Measurements from ENCODE around the gene RBM18. TPM values are rescaled to one million over a fixed set of nuclear protein-coding genes. Genes with fewer than 3 reads are reported as not detected.

RBM18 gene
- total and polyA plus RNA-seq, 2 donors (not counting 1 experiment from before 2014, with no cell fraction given), result 9.7 to 12.4 TPM

- no peaks in the 10 kb centered on the region for H3K79me2 ChIP-seq (ENCODE audit: control insufficient read depth, insufficient read depth, low read length)
- ATAC-seq (ENCODE audit: low read depth), result no peak
- intact Hi-C loops (cut with micrococcal nuclease), result no loop called here
- WGBS (ENCODE audit: insufficient coverage), result 94% methylated on average over 7 of the region's 16 CpGs
- no peak for DNase-seq
- no peak overlapping the region for H3K9ac ChIP-seq (ENCODE audit: low read length)
- CTCF ChIA-PET, result no interaction called here
- H3K4me2 ChIP-seq (replicated peaks; ENCODE audit: low read depth, low read length, poor library complexity, severe bottlenecking), result no peak overlapping the region
- TF ChIP-seq, protein P1, sequence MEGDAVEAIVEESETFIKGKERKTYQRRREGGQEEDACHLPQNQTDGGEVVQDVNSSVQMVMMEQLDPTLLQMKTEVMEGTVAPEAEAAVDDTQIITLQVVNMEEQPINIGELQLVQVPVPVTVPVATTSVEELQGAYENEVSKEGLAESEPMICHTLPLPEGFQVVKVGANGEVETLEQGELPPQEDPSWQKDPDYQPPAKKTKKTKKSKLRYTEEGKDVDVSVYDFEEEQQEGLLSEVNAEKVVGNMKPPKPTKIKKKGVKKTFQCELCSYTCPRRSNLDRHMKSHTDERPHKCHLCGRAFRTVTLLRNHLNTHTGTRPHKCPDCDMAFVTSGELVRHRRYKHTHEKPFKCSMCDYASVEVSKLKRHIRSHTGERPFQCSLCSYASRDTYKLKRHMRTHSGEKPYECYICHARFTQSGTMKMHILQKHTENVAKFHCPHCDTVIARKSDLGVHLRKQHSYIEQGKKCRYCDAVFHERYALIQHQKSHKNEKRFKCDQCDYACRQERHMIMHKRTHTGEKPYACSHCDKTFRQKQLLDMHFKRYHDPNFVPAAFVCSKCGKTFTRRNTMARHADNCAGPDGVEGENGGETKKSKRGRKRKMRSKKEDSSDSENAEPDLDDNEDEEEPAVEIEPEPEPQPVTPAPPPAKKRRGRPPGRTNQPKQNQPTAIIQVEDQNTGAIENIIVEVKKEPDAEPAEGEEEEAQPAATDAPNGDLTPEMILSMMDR (IDR thresholded peaks at IDR 0.05), result no peak
- TF ChIP-seq EZH2 (IDR thresholded peaks at IDR 0.05; ENCODE audit: borderline replicate concordance, insufficient read depth, low read depth, low read length, poor library complexity, severe bottlenecking), result no peak
- H3K9me3 Mint-ChIP-seq (ENCODE audit: insufficient read depth), result no peaks in the 10 kb centered on the region
- H3K4me3 ChIP-seq (ENCODE audit: control extremely low read depth in 1 of 5, extremely low read depth in 1 of 5, insufficient read depth in 1 of 5, low read depth in 2 of 5, low read length in 4 of 5), result no peak overlapping the region
- no peak overlapping the region for H2AFZ ChIP-seq (ENCODE audit: insufficient read depth, low read depth, low read length, poor library complexity, severe bottlenecking)
- H3K27ac Mint-ChIP-seq, result no peak overlapping the region
- peaks cover 0 to 7% (median 0%) of the 10 kb centered on the region in 4 experiments for H3K27me3 ChIP-seq (replicated peaks in 1 of 4; ENCODE audit: control extremely low read depth in 1 of 4, control insufficient read depth in 3 of 4, insufficient read depth in 4 of 4, low read length in 3 of 4)
- H3K4me1 ChIP-seq (ENCODE audit: control insufficient read depth in 2 of 2, insufficient read depth in 2 of 2, low read length in 2 of 2), result no peaks in the 10 kb centered on the region
- no peaks in the 10 kb centered on the region for H3K9me3 ChIP-seq (ENCODE audit: control extremely low read depth in 1 of 3, control insufficient read depth in 2 of 3, insufficient read depth in 1 of 3, low read length in 2 of 3)
- peaks cover 12% of the 10 kb centered on the region for H3K27me3 Mint-ChIP-seq
- H3K36me3 ChIP-seq (replicated peaks in 1 of 2; ENCODE audit: control extremely low read depth in 1 of 2, control insufficient read depth in 1 of 2, extremely low read depth in 1 of 2, insufficient read depth in 2 of 2, low read length in 1 of 2), result no peaks in the 10 kb centered on the region
- no peaks in the 10 kb centered on the region for H4K20me1 ChIP-seq (ENCODE audit: control insufficient read depth, insufficient read depth, low read length, poor library complexity, severe bottlenecking)
- no peaks in the 10 kb centered on the region for H3K4me1 Mint-ChIP-seq
- POLR2A ChIA-PET, result no interaction called here
- H3K4me3 Mint-ChIP-seq, result no peak overlapping the region
- no peak overlapping the region for H3K27ac ChIP-seq (ENCODE audit: low read length in 2 of 2)
Measured at GRCh38 chr9:122192914-122193525, 71.6 kb downstream of the RBM18 start.

- CTCF ChIA-PET, result no interaction called here
- H3K4me1 ChIP-seq (ENCODE audit: control insufficient read depth in 2 of 2, insufficient read depth in 2 of 2, low read length in 2 of 2), result no peaks in the 10 kb centered on the region
- no peak overlapping the region for H3K4me3 ChIP-seq (ENCODE audit: control extremely low read depth in 1 of 5, extremely low read depth in 1 of 5, insufficient read depth in 1 of 5, low read depth in 2 of 5, low read length in 4 of 5)
- H3K79me2 ChIP-seq (ENCODE audit: control insufficient read depth, insufficient read depth, low read length), result no peaks in the 10 kb centered on the region
- no peaks in the 10 kb centered on the region for H4K20me1 ChIP-seq (ENCODE audit: control insufficient read depth, insufficient read depth, low read length, poor library complexity, severe bottlenecking)
- POLR2A ChIA-PET, result no interaction called here
- Mint-ChIP-seq H3K4me1 (no peaks in the 10 kb centered on the region), H3K9me3 (ENCODE audit: insufficient read depth) (no peaks in the 10 kb centered on the region), H3K27ac (no peak overlapping the region), H3K27me3 (peaks cover 8% of the 10 kb centered on the region), H3K4me3 (no peak overlapping the region)
- no peak for DNase-seq
- TF ChIP-seq, protein P1 (IDR thresholded peaks at IDR 0.05), result no peak
- no peak for TF ChIP-seq EZH2 (IDR thresholded peaks at IDR 0.05; ENCODE audit: borderline replicate concordance, insufficient read depth, low read depth, low read length, poor library complexity, severe bottlenecking)
- H3K9me3 ChIP-seq (ENCODE audit: control extremely low read depth in 1 of 3, control insufficient read depth in 2 of 3, insufficient read depth in 1 of 3, low read length in 2 of 3), result no peaks in the 10 kb centered on the region
- no peak overlapping the region for H2AFZ ChIP-seq (ENCODE audit: insufficient read depth, low read depth, low read length, poor library complexity, severe bottlenecking)
- H3K27me3 ChIP-seq (replicated peaks in 1 of 4; ENCODE audit: control extremely low read depth in 1 of 4, control insufficient read depth in 3 of 4, insufficient read depth in 4 of 4, low read length in 3 of 4), result peaks cover 0 to 4% (median 0%) of the 10 kb centered on the region in 4 experiments
- H3K36me3 ChIP-seq (replicated peaks in 1 of 2; ENCODE audit: control extremely low read depth in 1 of 2, control insufficient read depth in 1 of 2, extremely low read depth in 1 of 2, insufficient read depth in 2 of 2, low read length in 1 of 2), result no peaks in the 10 kb centered on the region
- no peak overlapping the region for H3K9ac ChIP-seq (ENCODE audit: low read length)
- H3K27ac ChIP-seq (ENCODE audit: low read length in 2 of 2), result no peak overlapping the region
- intact Hi-C loops (cut with micrococcal nuclease), result no loop called here
- H3K4me2 ChIP-seq (replicated peaks; ENCODE audit: low read depth, low read length, poor library complexity, severe bottlenecking), result no peak overlapping the region
- 97% methylated on average over 5 of the region's 5 CpGs for WGBS (ENCODE audit: insufficient coverage)
- ATAC-seq (ENCODE audit: low read depth), result no peak
Measured at GRCh38 chr9:122192261-122192875, 72.3 kb downstream of the RBM18 start.
